SIG-M5 treated with dmso at 0.1 percent for 504 hours (cell line): ENCODE measurements around the gene TCAIM.

Experiments
- DNase-seq: peaks from one replicate; lab custom pipeline; 2025; ENCODE audit not compliant: unreplicated experiment; lab: John Stamatoyannopoulos, UW

The TCAIM gene, protein sequence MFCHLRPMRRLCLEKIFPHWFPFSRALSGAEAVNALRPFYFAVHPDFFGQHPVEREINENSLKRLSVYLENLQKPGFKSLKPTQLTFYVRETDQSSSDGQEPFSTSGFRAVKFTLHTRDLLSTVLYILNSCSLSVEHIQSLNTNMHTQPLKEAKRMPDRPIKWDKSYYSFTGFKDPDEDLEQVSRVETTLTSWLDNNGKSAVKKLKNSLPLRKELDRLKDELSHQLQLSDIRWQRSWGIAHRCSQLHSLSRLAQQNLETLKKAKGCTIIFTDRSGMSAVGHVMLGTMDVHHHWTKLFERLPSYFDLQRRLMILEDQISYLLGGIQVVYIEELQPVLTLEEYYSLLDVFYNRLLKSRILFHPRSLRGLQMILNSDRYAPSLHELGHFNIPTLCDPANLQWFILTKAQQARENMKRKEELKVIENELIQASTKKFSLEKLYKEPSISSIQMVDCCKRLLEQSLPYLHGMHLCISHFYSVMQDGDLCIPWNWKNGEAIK

DNA sequence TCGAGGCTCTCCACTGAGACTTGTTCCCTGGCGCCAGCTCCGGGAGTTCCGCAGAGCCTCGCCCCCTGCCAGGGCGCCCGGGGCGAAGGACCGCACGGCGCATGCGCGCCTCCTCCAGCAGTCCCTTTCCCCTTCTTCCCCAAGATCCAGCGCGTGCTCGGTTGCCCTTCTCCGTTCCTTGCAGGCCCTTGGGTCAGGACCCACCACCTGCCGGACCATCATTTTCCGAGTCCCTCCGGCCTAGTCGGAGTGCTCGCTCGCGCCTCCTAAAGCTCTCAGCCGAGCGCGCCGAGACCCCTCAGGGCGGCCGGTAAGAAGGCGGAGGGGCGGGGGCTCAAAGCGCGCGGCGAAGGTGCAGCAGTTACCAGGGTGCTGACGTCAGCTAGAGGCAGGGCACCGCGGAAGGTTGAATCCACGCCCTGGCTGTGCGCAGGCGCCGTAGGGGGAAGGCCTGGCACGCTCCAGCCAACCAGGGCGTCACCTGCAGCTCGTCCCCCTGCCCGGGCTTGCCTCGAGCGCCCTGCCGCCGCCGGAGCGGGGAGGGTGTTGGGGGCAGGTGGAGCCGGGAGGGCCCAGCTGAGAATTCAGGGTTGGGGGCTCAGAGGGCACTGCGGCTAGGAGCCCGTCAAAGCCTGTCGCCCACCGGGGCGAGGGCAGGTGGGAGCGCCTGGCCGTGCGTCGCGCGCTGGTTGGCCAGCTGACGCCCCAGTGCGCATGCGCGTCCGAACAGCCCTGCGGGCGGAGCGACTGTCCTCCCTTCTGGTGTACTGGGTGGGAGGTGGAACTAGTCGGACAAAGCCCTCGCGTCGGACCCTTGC, at the start of gene TCAIM:
Gene TCAIM, plus strand, starts transcription at position 757 of the 818 bp plus-strand sequence. CDS start 16,017 bp downstream, outside the sequence.
- DNase-seq = peak; percentile 95

DNA sequence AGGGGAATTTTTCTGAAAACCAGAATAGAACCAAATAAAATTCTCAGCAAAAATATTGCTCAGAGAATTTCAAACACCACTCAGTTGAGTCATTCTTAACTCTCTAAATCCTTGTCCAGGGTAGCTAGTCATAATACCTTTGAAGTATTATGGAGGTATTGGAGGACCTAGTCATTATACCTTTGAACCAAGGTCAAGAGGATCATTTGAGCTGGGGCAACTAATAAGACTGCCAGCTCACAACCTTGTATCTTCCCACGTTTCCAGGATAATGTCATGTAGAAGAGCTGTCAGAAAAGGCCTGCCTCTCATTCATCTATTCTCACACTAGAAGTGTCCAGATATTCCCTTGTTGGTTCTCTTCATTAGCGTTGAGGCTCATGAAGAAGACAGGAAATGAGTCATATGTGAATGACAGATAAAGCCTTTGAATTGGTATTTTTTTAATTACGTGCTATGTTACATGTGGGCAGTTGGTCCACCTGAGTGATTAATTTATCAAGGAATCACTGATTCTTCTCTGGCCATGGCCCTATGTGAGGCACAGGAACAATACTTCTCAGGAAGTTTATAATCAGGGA, 48.6 kb upstream of the TCAIM start:
- no peak for DNase-seq

DNA sequence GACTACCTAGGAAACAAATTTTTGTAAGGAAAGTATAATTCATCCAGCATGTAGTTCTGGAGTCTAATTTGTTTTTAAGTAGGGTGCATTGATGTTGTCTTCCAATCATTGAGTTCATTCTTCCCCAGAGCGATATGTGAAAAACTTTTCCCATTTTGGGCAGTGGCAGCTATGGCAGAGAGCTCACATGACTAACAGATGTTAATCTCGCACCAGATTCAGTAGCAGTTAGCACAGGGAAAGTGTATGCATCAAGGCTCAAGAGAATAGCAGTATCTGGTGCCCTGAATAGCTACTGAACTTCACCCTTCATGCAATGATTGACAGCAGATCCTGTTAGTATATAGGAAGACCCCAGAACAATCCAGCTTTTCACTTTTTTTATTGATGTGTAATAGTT, 46.3 kb upstream of the TCAIM start:
- no peak for DNase-seq

DNA sequence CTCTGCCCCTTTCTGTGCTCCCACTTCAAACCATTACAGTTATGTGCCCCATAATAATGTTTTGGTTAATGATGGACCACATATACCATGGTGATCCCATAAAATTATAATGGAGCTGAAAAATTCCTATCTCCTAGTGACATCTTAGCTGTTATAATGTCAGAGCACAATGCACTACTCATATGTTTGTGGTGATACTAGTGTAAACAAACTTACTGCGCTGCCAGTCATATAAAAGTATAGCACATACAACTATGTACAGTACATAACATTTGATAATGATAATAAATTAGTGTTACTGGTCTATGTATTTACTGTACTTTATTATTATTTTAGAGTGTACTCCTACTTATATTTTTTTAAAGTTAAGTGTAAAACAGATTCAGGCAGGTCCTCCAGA, 45.6 kb upstream of the TCAIM start:
- DNase-seq = no peak

DNA sequence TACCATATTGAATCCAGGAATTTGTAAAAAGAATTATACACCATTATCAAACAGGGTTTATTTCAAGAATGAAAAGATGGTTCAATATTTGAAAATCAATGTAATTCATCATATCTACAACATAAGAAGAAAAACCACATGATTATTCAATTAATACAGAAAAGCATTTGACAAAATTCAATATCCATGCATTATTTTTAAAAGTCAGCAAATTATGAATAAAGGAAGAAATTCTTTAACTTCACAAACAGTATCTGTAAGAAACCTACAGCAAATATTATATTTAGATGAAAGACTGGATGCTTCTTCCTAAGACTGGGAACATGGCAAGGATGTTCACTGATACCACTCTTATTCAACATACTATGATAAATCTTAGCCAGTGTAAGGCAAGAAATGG, 41.3 kb upstream of the TCAIM start:
- DNase-seq = no peak

DNA sequence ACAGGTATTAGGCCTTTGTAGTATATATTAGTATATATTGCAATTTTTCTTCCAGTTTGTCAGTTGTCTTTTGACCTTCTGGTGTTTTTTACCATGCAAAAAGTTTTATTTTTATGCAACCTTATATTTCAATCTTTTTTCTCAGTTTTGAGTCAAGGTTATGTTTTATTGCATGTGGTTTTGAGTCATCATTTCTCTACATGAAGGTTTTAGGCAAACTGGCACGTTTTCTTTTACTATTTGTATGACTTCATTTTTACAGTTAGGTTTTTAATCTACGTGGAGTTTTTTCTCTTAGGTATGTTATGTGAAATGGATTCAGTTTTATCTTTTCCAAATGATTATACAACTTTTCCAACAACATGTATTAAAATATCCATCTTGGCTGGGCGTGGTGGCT, 36.8 kb upstream of the TCAIM start:
- DNase-seq = no peak

DNA sequence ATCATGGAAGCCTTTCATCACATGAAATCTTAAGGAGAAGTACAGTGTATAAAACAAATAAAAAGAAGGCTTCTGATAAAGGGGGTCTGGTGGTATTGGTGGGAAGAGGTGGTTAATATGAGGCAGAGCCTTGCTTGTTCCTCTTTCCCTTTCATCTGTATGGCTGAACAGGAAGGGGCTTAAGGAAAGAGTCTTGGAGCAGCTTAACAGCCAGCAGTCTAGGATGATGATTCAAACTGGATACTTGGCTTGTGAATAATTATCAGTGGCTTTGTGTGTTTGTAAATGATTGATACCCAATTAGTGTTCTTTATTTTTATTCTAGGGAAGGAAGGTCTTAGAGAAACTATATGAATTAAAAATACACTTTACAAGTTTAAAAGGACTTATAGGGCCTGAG, 29.1 kb upstream of the TCAIM start:
- DNase-seq = no peak

DNA sequence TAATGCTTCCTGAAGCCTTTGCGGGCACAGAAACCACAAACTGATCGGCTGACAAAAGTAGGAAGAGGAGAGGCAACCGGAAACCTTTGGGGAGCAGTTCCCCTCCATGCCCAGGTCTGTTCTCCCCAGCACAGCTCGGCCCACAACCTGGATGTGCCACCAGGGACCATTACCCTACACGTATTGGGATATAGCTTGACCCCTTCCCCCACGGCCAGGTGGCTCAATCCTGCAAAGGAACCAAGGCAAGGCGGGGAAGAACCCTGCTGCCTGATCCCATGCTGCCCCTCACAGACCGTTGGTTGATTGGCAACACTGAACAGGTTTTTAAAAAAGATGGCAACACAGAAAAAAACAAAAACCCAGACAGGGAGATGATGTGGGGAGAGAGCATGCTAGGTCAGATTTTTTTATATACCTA, 19.7 kb upstream of the TCAIM start:
- no peak for DNase-seq

DNA sequence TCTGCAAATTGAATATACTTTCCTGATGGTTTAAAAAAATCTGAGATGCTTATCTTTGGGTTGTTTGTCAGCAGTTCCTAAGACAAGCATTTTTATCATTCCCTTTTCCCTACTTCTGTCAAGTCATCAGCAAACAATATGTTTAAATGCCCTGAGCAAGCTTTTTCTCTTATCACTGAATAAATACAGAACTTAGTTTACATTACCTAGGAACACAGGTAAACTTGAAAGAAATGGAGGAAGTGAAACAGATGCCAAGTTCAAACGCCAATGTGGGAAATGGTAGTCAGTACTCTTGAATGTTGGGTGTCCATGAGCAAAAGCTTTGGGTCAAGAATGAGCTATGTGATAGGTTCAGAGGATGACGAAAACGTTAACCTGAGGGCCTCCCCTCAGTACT, 17.2 kb upstream of the TCAIM start:
- DNase-seq = no peak

DNA sequence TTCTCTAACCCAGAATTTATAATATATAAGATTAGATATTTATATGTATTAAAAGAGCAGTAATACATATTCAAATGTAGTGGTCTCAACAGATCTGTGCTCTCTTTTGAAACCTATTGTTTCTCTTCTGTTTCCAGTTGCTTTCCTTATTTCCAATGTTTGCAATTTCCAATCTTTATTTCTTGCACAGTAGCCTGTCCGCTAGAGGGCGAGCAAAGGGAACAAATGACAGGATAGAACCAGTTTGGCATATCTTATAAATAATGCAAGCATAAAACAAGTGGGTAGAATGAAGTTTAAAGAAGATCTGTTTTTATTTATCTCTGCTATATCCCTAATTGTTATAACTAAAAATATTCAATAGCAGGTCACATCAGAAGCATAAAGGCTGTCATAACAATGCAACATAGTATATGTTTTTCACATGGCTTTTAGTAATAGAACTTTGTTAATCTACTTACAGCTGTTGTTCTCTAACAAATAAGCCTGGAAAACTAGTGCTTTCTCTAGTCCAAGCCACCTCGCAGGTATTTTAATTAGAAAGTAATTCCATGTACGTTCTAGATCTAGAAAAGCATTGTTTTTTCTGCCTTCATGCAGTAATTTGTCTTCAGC, 15.1 kb upstream of the TCAIM start:
- DNase-seq = peak; percentile 61

DNA sequence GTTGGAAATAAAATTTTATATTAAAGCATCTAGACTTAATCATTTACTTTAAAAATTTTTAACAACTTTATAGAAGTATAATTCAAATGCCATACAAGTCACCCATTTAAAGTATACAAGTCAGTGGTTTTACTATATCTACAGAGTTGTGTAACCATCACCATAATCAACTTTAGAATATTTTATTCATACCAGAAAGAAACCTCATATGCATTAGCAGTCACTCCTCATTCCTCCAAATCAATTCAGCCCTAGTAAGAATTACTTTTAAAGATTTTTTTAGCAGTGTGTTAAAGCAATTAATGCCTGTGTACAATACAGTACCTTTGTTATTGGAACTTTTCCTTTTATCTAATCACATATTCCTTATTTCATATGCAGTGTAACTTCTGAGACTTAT, 14.0 kb upstream of the TCAIM start:
- DNase-seq = no peak

DNA sequence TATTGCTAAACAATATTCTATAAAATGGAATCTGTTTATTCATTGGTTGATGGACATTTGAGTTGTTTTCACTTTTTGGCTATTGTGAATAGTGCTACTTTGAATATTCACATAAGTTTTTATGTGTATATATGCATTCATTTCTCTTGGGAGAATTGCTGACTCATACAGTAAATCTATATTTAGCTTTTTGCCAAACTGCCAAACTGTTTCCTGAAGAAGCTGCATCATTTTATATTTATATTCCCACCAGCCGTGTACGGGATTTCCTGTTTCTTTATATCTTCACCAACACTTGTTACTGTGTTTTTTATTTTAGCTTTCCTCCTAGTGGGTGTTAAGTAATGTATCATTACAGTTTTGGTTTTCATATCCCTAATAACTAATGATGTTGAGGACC, 12.5 kb upstream of the TCAIM start:
- DNase-seq = no peak

DNA sequence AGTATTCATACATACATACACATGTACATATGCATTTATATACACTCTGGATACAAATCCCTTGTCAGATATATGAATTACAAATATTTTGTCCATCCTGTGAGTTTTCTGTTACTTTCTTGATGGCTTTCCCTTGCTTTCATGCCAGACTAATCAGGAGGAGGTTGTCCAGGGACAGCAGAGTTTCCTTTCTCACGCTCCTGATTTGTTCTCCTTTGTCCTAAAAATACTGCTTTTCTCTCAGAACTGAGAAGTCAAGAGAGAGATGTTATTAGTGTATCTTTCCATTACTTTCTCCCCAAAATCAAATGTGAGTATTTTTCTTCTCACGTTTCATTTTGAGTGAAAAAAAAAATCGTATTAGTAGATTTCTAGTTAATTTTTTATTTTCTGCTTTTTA, 12.1 kb upstream of the TCAIM start:
- no peak for DNase-seq

DNA sequence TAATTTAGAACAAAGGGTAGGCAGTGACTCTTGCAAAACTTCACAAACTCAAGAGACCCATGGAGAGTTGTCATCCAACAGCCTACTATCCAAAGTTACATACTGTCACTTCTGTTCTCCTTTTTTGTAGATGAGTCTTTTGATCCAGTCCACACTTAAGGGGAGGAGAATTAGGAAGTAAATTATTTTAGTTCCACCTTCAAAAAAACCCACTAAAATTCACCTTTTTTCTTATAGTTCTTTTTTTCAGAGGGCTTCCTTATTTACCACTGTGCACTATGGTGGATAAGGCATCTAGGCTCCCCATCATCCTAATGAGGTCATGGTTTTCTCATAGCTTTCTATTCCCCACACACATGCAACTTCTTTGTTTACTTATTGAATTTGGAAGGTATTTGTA, 8.6 kb upstream of the TCAIM start:
- no peak for DNase-seq

DNA sequence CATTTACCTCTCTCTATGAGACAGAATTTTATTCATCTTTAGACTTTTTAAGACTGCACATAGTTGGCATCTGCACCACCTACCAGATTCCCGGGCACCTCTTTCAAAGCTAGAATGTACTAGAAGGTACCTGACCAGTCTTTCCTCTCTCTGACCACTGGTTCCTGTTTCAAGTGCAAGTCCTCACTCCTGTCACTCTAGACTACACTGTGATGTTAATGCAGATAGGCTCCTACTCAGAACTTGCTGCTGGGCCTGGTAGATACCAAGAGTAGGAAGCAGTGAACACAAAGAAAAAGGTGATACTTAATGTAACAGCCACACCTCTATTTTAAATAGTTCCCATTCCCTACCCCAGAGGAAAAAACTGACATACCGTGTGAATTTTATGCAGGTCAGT, 8.1 kb upstream of the TCAIM start:
- DNase-seq = no peak

DNA sequence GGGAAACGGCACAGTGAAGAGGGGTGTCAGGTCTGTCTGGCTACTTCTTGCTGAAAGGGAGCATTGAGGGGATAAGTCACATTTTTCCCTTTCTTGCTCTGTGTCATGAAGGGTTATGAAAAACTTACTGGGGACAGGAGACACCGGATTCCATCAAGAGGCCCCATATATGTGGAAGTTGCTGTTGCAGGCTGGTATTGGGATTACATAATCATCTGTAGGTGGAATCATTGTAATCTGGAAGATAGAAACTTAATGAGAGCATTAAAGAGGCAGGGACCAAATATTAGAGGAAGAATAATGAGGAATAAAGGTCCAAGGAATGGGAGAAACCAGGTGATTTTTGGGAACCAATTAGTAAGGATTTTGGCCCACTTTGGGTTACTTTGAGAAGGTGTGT, 4.2 kb upstream of the TCAIM start:
- no peak for DNase-seq

DNA sequence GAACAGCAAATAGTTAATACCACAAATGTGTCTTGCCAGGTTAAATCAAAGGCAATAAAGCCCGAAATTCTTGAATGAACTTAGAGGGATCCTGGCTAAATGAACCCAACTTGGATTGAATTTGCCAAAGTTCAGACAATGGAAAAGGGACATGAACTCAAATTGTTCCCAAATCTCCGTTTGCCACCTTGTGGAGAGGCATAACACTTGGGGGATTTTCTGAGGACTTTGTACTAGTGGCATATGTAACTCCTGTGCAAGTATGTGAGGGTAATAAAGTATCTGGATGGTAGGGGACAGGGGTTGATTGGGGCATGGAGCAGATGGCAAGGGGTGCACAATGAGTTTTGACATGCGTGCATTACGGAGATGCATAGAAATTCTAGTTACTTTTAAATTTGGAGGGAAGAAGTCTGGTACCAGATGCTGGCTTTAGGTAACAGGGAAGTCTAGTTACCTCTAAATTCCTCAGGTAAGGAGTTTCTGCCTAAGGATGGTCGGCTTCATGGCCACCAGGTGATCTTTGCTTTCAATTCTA, 1.2 kb upstream of the TCAIM start:
- DNase-seq = no peak

DNA sequence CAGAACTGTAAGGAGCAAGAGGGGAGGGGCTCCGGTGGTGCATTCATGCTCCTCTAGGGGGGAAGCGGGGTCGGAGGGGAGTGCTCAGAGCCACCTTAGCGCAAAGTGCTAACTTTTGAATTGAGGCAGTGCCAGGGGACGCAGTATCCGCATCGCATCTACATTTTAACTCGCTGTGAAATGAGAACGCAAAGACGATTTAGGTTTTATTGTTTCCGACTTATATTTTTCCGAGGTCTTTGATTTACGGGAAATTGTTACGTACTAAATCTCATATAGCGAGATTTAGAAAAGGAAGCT, 212 bp downstream of the TCAIM start:
- DNase-seq = no peak

DNA sequence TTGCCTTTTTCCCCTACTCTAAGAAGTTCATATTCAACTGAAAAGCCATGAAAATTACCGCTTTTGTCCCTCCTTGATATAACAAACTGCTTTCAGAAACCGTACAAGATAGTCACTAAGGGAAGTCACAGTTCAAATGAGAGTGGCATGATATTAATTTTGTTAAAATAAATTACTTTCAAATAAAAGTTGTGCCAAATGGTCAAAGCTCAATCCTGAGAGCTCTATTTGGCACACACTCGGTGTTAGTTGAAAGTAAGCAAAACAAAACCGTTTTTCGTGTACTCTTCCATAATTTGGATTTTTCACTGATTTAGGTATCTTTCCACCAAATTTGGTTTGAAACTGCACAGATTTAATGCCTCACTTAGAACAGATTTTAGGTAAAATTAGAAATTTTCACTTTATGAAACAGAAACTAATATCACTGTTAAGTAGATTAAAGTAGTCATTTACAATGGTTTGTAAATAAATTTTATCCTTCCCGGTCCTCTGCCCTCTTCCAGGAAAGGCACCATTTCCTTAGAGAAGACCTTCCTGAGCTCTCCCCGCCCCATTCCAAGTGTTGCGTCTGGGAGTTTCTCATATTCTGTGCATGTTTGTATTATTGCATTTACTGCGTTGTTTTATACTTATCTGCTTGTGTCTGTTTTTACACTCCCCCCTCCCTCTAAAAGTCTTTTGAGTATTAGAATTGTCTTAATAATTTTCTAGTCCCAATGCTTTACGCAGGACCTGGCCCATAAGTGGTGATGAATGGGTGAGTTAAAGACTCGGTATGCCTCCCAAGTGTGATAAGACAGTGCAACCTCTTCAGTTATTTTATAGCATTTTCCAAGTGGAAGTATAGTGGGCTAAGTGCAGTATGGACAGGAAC, 853 bp downstream of the TCAIM start:
- no peak for DNase-seq

DNA sequence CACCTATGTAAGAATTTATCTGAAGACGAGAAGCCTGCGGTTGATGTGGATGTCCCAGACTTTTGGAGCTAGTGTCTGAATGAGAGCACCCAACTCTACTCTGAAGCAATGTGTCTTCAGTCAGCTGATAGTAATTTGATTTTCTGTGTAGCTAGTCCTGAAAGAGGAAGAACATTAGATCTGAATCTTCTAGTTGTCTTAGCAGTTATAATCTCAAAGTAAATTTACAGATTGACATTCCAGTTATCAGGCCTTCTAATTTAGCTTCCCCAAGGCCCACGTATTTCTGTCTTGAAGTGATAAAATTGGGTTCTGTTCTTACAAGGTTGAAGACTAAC, 1.5 kb downstream of the TCAIM start:
- peak; percentile 49 for DNase-seq
